HG02840 (cell line): ENCODE results near the gene CHRD.

Experiments used
- ATAC-seq: cut with Tn5 transposase; IDR thresholded peaks from one replicate; pipeline ENCODE4 v1.9.1; 2021; ENCODE audit warnings: mild to moderate bottlenecking, moderate library complexity, moderate number of reproducible peaks; ENCODE audit not compliant: unreplicated experiment, low FRiP score

The CHRD gene

DNA sequence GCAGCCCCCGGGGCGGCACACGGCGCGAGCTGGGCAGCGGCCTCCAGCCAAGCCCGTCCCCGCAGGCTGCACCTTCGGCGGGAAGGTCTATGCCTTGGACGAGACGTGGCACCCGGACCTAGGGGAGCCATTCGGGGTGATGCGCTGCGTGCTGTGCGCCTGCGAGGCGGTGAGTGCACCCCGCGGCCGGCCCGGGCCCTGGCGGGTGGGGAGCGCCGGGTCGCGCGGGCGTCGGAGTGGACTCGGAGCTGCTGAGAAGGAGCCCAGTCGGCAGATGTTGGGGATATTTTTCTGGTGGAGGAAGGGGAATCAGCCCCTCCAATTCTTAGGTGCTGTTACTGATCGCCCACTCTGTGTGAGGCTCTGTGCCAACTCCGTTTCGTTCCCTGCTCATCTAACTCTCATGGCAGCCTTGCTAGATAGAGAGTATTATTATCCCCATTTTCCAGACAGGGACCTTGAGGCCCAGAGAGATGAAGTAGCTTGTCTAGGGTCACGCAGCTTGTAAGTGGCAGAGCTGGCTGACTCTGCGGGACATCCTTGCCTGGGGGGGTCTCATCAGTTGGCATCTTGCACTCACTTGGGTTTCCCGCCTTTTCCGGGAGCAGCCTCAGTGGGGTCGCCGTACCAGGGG, 890 bp downstream of the CHRD start:
- ATAC-seq = no peak

DNA sequence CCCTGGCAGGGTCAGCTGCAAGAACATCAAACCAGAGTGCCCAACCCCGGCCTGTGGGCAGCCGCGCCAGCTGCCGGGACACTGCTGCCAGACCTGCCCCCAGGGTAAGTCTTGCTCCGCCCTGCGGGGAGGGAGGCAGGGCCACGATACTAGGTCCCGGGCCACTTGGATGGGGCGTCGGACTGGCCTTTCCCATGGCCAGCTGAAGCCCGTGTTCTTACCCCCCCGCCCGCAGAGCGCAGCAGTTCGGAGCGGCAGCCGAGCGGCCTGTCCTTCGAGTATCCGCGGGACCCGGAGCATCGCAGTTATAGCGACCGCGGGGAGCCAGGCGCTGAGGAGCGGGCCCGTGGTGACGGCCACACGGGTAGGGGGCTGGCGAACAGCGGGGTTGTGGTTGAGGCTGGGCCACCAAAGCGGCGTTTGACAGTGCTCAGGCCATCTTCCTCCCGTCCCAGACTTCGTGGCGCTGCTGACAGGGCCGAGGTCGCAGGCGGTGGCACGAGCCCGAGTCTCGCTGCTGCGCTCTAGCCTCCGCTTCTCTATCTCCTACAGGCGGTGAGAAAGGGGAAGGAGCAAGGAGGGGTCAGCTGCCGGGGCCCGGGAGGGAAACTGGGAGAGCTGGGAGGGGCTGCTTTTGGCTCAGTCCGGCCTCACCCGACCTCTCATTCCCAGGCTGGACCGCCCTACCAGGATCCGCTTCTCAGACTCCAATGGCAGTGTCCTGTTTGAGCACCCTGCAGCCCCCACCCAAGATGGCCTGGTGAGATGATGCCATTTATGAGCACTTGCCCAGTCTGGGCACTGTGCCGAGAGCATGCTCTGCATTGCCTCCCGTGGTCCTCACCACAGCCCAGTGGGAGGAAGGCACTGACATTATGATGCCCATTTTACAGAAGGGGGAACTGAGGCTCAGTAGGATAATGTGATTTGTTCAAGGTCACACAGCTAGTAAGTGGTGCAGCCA, 1.7 kb downstream of the CHRD start:
- no peak for ATAC-seq

DNA sequence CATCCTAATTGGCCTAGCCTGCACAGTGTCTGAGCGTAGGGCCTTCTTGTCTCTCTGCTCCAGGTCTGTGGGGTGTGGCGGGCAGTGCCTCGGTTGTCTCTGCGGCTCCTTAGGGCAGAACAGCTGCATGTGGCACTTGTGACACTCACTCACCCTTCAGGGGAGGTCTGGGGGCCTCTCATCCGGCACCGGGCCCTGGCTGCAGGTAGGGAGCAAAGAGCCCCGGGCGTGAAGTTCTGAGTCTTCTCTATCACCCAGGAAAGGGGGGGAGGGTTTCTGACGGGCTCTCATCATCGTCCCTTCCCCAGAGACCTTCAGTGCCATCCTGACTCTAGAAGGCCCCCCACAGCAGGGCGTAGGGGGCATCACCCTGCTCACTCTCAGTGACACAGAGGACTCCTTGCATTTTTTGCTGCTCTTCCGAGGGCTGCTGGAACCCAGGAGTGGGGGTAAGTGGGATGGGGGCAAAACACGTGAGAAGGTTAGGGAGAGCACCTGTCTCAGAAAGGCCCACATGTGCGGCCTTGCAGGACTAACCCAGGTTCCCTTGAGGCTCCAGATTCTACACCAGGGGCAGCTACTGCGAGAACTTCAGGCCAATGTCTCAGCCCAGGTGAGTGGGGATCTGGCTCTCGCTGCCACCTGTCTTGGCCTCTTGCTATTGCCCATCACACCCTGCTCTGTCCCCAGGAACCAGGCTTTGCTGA, 2.6 kb downstream of the CHRD start:
- no peak for ATAC-seq

DNA sequence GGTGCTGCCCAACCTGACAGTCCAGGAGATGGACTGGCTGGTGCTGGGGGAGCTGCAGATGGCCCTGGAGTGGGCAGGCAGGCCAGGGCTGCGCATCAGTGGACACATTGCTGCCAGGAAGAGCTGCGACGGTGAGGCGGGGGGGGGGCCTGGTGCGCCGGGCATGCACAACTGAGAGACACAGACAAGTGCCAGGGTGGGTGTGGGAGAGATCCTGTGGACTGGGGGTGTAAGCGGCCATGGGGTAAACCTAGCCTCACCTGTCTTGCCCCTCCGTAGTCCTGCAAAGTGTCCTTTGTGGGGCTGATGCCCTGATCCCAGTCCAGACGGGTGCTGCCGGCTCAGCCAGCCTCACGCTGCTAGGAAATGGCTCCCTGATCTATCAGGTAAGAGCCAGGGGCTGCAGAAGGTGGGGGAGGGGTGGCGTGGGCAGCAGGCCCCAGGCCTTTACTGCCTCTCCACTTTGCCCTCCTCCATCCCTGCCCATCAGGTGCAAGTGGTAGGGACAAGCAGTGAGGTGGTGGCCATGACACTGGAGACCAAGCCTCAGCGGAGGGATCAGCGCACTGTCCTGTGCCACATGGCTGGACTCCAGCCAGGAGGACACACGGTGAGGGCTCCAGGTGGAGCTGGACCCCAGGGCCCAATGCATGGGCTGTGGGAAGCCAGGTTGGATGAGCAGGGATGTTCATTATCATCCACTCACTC, 3.3 kb downstream of the CHRD start:
- ATAC-seq = no peak

DNA sequence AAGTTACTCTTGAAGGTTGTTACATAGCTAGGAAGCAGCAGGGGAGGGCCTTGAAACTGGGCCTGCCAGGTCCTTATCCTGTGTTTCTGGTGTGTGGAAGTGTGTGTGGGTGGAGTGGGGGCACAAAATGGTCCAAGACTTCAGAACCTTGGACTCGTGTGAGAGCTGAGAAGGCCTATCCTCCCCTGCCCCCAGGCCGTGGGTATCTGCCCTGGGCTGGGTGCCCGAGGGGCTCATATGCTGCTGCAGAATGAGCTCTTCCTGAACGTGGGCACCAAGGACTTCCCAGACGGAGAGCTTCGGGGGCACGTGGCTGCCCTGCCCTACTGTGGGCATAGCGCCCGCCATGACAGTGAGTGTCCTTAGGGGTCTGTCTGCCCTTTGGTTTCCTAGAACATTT, 4.5 kb downstream of the CHRD start:
- ATAC-seq = no peak

DNA sequence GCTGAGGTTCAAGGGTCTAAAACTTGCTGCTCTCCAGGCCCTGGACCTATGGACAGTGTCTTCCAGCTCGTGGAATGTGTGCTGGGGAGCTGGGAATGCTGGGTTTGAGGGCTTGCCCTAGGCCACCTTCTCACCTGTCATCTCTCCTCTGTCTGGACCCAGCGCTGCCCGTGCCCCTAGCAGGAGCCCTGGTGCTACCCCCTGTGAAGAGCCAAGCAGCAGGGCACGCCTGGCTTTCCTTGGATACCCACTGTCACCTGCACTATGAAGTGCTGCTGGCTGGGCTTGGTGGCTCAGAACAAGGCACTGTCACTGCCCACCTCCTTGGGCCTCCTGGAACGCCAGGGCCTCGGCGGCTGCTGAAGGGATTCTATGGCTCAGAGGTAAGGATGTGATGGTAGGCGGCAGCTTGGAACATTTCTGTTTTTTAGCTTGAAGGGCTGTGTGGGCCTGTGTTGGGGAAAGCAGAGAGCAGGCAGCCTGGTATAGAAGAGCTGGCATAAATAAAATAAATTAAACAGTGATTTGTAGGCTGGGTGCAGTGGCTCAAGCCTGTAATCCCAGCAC, 5.1 kb downstream of the CHRD start:
- ATAC-seq = no peak

DNA sequence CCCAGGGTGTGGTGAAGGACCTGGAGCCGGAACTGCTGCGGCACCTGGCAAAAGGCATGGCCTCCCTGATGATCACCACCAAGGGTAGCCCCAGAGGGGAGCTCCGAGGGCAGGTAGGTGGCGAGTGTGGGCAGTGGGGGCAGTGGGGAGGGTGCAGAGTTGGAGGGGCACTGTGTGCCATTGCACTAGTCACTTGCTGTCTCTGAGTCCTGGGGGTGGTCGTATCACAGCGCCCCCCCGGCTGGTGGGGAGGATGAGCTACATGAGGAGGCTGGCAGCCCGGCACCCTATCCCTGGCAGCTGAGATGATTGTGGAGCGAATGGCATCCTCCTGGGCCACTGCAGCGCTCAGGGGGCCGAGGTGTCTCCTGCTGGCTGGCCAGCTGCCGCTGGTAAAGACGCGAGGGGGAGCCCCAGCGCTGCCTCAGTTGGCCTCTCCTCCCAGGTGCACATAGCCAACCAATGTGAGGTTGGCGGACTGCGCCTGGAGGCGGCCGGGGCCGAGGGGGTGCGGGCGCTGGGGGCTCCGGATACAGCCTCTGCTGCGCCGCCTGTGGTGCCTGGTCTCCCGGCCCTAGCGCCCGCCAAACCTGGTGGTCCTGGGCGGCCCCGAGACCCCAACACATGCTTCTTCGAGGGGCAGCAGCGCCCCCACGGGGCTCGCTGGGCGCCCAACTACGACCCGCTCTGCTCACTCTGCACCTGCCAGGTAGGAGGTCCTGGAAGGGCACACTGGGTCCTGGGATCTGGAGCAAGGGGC, 6.4 kb downstream of the CHRD start:
- no peak for ATAC-seq

DNA sequence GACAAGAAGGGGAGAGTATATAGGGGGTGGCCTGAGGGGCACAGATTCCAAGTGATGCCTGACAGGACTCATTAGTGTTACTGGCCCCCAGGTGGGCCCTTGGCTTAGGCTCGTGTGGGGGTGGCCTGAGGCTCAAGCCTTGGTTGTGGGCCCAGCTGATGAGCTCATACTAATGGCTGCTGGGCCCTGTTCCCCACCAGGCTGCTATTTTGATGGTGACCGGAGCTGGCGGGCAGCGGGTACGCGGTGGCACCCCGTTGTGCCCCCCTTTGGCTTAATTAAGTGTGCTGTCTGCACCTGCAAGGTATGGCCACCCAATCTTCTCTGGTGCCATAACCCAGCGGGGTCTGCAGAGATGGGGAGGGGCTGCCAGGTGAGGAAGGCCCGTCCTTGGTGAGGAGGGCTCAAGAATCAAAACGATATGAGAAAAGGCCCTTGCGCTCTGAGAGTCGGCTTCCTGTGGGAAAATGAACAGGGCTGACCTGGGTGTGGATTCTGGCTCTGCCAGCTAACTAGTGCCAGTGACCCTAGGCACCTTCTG, 7.4 kb downstream of the CHRD start:
- no peak for ATAC-seq

DNA sequence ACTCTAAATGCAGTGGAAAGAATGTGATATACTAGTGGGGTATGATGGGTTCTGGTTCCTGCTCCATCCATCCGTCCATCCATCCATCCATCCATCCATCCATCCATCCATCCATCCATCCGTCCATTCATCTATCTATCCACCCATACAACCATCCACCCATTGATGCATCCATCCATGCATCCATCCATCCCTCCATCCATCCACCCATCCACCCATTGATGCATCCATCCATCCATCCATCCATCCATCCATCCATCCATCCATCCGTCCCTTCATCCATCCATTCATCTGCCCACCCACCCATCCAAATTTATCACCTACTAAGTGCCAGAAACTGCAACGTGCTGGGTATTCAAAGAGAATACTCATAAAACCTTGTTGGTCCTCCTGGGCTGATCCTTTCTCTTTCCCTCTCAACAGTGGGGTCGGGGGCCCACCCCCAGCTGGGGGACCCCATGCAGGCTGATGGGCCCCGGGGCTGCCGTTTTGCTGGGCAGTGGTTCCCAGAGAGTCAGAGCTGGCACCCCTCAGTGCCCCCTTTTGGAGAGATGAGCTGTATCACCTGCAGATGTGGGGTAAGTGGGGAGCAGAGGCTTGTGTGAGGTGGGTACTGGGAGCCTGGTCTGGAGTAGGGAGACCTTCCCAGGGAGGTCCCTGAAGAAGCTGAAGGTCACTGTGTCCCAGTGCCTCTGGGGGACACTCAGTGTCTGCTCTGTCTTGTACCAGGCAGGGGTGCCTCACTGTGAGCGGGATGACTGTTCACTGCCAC, 8.5 kb downstream of the CHRD start:
- no peak for ATAC-seq

DNA sequence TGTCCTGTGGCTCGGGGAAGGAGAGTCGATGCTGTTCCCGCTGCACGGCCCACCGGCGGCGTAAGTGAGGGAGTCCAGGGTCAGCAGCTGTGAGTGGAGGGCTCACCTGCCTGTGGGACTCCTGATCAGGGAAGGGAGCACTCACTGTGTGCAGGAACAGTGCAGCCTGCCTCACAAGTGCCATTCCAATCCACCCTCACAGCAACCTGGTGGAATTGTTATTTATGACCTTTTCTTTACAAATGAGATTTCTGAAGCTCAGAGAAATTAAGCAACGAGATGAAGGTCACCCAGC, 9.0 kb downstream of the CHRD start:
- ATAC-seq = no peak

DNA sequence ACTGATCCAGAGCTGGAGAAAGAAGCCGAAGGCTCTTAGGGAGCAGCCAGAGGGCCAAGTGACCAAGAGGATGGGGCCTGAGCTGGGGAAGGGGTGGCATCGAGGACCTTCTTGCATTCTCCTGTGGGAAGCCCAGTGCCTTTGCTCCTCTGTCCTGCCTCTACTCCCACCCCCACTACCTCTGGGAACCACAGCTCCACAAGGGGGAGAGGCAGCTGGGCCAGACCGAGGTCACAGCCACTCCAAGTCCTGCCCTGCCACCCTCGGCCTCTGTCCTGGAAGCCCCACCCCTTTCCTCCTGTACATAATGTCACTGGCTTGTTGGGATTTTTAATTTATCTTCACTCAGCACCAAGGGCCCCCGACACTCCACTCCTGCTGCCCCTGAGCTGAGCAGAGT, 9.5 kb downstream of the CHRD start:
- ATAC-seq = no peak

DNA sequence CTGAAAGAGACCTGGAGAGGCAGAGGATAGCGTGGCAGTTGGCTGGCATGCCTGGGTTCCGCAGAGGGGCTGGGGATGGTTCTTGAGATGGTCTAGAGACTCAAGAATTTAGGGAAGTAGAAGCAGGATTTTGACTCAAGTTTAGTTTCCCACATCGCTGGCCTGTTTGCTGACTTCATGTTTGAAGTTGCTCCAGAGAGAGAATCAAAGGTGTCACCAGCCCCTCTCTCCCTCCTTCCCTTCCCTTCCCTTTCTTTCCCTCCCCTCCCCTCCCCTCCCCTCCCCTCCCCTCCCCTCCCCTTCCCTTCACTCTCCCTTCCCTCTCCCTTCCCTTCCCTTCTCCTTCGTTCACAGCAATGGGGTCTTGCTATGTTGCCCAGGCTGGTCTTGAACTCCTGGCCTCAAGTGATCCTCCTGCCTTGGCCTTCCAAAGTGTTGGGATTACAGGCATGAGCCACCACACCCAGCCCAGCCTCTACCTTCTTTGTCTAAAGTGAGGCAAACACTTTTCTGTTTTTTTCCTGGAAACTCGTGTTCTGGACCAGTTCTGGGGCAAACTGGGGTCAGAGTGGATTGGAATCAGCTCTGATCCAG, 10.2 kb downstream of the CHRD start:
- no peak for ATAC-seq

DNA sequence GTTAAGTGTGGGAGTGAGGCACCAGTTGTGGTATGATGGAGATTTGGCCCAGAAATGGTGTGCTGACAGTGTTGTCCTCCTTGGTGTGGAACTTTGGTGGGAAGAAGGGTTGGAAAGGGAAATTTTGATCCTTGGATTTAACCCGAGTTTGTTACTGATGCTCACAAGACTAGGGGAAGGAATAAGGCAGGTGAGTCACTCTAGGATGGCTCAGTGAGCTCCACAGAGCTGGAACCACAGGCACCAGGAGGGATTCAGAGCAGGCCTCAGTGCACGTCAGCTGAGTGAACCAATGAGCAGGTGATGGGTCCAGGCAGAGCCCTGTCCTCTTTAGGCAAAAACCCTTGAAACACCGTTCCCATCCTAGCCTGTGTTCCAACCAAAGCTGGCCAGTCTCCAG, 11.4 kb downstream of the CHRD start:
- ATAC-seq = no peak

DNA sequence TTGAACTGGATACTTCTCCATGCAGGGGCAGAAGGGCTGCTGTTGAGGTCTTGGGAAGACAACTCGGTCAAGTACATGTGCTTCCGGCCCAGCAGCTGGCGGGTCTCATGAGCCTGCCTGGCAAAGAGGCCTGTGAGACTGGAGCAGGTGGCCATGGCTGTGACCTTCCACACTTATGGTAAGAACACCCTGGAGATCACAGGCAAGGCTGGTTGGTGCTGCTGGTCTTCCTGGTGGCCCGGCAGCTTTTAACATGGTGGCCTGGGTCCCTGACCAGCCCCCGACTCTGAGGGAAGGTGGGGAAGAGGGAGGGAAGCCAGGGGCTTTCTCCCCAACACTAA, 15.4 kb downstream of the CHRD start:
- ATAC-seq = no peak

DNA sequence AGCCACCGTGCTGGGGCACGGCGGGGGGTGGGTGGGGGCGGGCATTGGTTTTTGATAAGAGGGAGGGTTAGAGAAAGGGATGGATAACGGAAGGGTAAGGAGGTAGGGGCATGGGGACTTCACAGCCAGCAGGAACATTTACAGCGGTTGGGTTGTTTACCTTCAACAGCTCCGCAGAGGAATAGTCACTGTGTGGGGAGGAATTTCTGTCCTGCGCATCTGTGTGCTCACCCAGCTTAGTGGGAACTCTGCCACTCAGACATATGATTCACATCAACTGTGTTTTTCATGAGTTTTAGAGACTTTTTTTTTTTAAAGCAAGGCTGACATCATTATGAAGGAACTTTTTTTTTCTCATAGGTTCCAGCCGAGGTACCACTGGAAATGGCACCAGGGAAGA, 19.6 kb downstream of the CHRD start:
- no peak for ATAC-seq

DNA sequence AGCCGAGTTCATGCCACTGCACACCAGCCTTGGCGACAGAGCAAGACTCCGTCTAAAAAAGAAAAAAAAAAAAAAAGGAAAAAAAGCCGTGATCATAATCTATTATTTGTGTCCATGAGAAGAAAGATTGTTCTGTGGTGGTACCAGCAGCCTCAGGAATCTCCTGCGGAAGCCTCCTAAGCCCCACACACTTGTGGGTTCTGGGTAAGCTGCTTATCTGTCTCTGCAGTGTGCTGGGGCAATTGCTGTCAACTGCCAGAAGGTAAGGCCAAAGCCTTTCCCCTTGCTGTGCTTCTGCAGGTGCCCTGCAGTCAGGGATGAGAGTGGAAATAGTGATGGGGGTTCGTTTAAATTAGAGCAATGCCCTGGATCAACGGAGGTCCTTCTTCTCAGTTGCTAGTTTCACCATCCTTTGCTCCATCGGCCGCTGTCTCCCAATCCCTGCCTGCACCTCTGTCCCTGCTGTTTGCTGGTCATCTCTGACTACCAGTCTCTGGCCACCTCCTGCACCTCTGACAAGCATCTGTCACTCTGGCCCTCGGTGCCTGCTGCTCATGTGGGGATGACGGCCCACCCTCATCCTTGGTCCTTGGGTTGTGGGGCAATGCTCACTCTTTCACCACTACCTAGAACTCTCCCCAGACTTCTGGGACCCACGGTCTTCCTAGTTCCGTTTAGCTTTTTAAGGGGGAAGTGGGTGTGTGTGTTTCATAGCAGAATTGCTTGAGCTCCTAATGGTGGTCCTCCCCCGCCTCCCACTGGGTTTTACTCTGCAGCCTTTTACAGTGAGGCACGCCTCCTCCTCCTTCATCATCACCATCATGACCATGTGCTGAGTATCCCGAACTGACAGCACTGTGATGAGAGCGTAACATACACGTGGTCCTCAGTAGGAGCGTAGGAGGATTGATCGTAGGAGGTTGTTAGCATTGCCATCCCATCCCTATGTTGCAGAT, 25.5 kb downstream of the CHRD start:
- no peak for ATAC-seq

DNA sequence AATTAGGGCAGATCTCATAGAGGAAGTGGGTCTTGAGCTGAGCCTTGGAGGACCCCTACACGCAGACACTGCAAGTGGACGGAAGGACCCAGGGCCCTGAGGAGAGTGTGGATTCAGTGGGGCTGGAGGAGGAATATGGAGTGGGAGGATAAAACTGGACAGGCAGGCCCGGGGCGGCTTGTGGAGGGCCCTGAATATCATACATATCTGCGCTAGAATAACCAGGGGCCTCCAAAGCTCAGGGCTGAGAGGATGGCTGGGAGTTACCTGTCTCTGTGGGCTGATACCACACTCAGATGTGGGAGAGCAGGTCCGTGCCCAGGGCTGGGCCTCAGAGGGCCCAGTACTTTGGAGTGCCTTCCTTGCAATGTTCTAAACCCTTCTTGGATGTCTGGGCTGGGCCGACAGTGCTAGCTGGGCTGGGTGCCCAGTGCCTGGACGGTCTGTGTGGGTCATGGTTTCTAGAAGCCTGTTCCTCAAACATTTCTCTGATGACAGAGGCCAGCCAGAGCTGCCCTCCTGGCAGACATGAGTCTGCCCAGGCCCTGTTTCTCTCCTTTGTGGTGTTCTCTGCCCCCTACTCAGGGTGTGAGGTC, 29.6 kb downstream of the CHRD start:
- no peak for ATAC-seq
